Esophagus squamous epithelium (tissue), 4 donors: ENCODE measurements around the gene ADGRG4.

Source experiments
- POLR2A ChIP-seq, 4 donors: fragments of 450-650 bp; IDR thresholded peaks; one replicate each; pipeline ENCODE4 v1.6.1; 2017; ENCODE audit warnings: antibody characterized with exemption in 4 of 4, mild to moderate bottlenecking in 4 of 4, moderate library complexity in 3 of 4
- TF ChIP-seq, protein P1 (sequence below), 6 experiments: fragments of 450-650 bp in 4 of 6; fragments of 200-600 bp in 2 of 6; sonication (generic) in 2 of 6; IDR thresholded peaks; one replicate each; pipeline ENCODE4 v1.5.1; 2016 to 2019; ENCODE audit warnings: antibody characterized with exemption in 6 of 6, mild to moderate bottlenecking in 4 of 6, moderate library complexity in 4 of 6

DNA sequence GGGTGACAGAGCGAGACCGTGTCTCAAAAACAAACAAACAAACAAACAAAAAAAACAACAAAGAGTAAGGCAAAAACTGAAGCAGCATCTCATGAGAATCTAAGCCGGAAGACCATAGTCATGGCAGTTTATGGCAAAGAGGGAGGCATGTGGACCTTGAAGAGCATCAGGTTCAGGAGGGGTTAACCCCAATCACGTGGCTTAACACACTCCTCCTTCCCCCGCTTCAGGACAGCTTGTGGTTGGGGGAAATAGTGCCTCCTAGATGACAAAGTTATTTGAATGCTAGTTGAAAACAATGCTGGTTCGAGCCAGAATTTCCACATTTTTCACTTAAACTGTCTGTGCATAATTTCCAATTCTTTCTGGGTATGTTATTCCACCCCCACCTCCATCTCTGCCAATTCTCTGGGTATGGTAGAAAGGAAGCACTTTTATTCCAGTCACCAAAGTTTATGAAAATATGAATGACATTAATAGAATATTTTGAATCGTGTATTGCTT lies 37.9 kb upstream of the ADGRG4 start:
- no peak for TF ChIP-seq POLR2A (IDR thresholded peaks at IDR 0.05)
- TF ChIP-seq, protein P1, sequence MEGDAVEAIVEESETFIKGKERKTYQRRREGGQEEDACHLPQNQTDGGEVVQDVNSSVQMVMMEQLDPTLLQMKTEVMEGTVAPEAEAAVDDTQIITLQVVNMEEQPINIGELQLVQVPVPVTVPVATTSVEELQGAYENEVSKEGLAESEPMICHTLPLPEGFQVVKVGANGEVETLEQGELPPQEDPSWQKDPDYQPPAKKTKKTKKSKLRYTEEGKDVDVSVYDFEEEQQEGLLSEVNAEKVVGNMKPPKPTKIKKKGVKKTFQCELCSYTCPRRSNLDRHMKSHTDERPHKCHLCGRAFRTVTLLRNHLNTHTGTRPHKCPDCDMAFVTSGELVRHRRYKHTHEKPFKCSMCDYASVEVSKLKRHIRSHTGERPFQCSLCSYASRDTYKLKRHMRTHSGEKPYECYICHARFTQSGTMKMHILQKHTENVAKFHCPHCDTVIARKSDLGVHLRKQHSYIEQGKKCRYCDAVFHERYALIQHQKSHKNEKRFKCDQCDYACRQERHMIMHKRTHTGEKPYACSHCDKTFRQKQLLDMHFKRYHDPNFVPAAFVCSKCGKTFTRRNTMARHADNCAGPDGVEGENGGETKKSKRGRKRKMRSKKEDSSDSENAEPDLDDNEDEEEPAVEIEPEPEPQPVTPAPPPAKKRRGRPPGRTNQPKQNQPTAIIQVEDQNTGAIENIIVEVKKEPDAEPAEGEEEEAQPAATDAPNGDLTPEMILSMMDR (IDR thresholded peaks at IDR 0.05): no peak
